H1 (cell line): ENCODE data around the gene PID1.

ENCODE experiments used
- ASH2L ChIP-seq: fragments of 200-600, 300-600 bp; sonication (generic); IDR thresholded peaks from one replicate; pipeline ENCODE4 v1.7.1; 2017; ENCODE audit warnings: low read length
- ATF2 ChIP-seq: IDR thresholded peaks from 2 replicates; pipeline ENCODE4 v1.6.1; 2012; ENCODE audit warnings: low read length, inconsistent platforms
- BRCA1 ChIP-seq: IDR thresholded peaks from 2 replicates; pipeline ENCODE4 v1.6.1; 2012; ENCODE audit warnings: low read depth, low read length, improper control_type of control experiment
- CEBPB ChIP-seq: IDR thresholded peaks from 2 replicates; pipeline ENCODE4 v1.6.1; 2012; ENCODE audit warnings: low read depth, low read length
- CHD7 ChIP-seq: fragments of 300-600 bp; sonication (generic); IDR thresholded peaks from 2 replicates; pipeline ENCODE4 v1.7.1; 2012; ENCODE audit warnings: low read length, moderate library complexity, mild to moderate bottlenecking, inconsistent platforms; ENCODE audit not compliant: insufficient replicate concordance
- CTCF ChIP-seq, 3 experiments: IDR thresholded peaks; 1 replicate in 2 of 3; 2 replicates in 1 of 3; pipeline versions ENCODE4 v1.5.1 to v1.6.1; 2011; ENCODE audit warnings: low read length in 3 of 3, mild to moderate bottlenecking in 3 of 3, inconsistent platforms in 2 of 3, low read depth in 1 of 3, moderate library complexity in 1 of 3; ENCODE audit not compliant: insufficient read depth in 1 of 3; ENCODE audit errors: control extremely low read depth in 1 of 3
- EP300 ChIP-seq, 2 experiments: IDR thresholded peaks; 1 replicate in 1 of 2; 2 replicates in 1 of 2; pipeline ENCODE4 v1.6.1; 2011 to 2012; ENCODE audit warnings: low read depth in 2 of 2, low read length in 2 of 2, mild to moderate bottlenecking in 2 of 2, borderline replicate concordance in 1 of 2, inconsistent platforms in 1 of 2, moderate library complexity in 1 of 2
- EZH2 ChIP-seq: fragments of 200-600 bp; sonication (generic); IDR thresholded peaks from 2 replicates; pipeline ENCODE4 v1.7.1; 2012; ENCODE audit warnings: low read depth, mild to moderate bottlenecking, moderate library complexity, low read length, inconsistent platforms; ENCODE audit not compliant: severe bottlenecking
- HDAC2 ChIP-seq, 2 experiments: fragments of 300-600 bp in 1 of 2; sonication (generic) in 1 of 2; IDR thresholded peaks; 2 replicates each; pipeline ENCODE4 v1.6.1; 2011 to 2012; ENCODE audit warnings: low read depth in 2 of 2, low read length in 2 of 2, mild to moderate bottlenecking in 2 of 2, moderate library complexity in 2 of 2, borderline replicate concordance in 1 of 2, inconsistent platforms in 1 of 2
- POLR2A ChIP-seq, 2 experiments: IDR thresholded peaks; 1 replicate in 1 of 2; 2 replicates in 1 of 2; pipeline ENCODE4 v1.6.1; 2011; ENCODE audit warnings: low read depth in 2 of 2, low read length in 2 of 2, mild to moderate bottlenecking in 2 of 2; ENCODE audit errors: control extremely low read depth in 1 of 2
- POLR2AphosphoS5 ChIP-seq: IDR thresholded peaks from 2 replicates; pipeline ENCODE4 v1.6.1; 2011; ENCODE audit warnings: low read depth, low read length
- RFX5 ChIP-seq: IDR thresholded peaks from 2 replicates; pipeline ENCODE4 v1.6.1; 2011; ENCODE audit warnings: low read depth, low read length, improper control_type of control experiment, borderline replicate concordance
- SAP30 ChIP-seq: fragments of 300-600 bp; sonication (generic); IDR thresholded peaks from 2 replicates; pipeline ENCODE4 v1.7.1; 2012; ENCODE audit warnings: low read length, moderate library complexity, mild to moderate bottlenecking, inconsistent platforms; ENCODE audit not compliant: insufficient read depth, insufficient replicate concordance
- SP1 ChIP-seq: IDR thresholded peaks from 2 replicates; pipeline ENCODE4 v1.6.1; 2011; ENCODE audit warnings: low read depth, low read length

GRCh38 chr2:229090225-229090624, 180.9 kb downstream of the PID1 start:
- TF ChIP-seq SP1: no peak
- no peak for TF ChIP-seq CTCF (IDR thresholded peaks at IDR 0.05; ENCODE audit: control extremely low read depth in 1 of 3, insufficient read depth in 1 of 3, low read depth in 1 of 3, low read length in 3 of 3)
- no peak for TF ChIP-seq POLR2A (IDR thresholded peaks at IDR 0.05; ENCODE audit: control extremely low read depth in 1 of 2, low read depth in 2 of 2, low read length in 2 of 2)
- no peak for TF ChIP-seq ATF2
- TF ChIP-seq RFX5: no peak
- no peak for TF ChIP-seq EP300 (IDR thresholded peaks at IDR 0.05; ENCODE audit: borderline replicate concordance in 1 of 2, low read depth in 2 of 2, low read length in 2 of 2)
- no peak for TF ChIP-seq CEBPB
- no peak for TF ChIP-seq BRCA1
- no peak for TF ChIP-seq POLR2AphosphoS5
- TF ChIP-seq ASH2L: no peak
- TF ChIP-seq CHD7: no peak
- no peak for TF ChIP-seq HDAC2 (IDR thresholded peaks at IDR 0.05; ENCODE audit: borderline replicate concordance in 1 of 2, low read depth in 2 of 2, low read length in 2 of 2)
- TF ChIP-seq EZH2: no peak
- TF ChIP-seq SAP30: no peak
